Measurements from ENCODE around the gene CYP27B1. TPM values are rescaled to one million over a fixed set of nuclear protein-coding genes. Genes with fewer than 3 reads are reported as not detected.

The CYP27B1 gene
- total RNA-seq, 1 donor from 2014 or later: 4.7 TPM

- TF ChIP-seq CTCF (IDR thresholded peaks at IDR 0.05; ENCODE audit: unreplicated experiment): no peak
- Mint-ChIP-seq H3K4me3 (no peak overlapping the region), H3K36me3 (peaks cover 6% of the 10 kb centered on the region), H3K27ac (no peak overlapping the region), H3K9me3 (no peaks in the 10 kb centered on the region), H3K4me1 (no peaks in the 10 kb centered on the region), H3K27me3 (ENCODE audit: low read depth) (no peaks in the 10 kb centered on the region)
- DNase-seq (ENCODE audit: low spot score in 2 of 2, unreplicated experiment in 2 of 2): no peak
These were observed 46.5 kb upstream of the CYP27B1 start for GRCh38 chr12:57813111-57813970.

GRCh38 chr12:57811028-57811755, 44.3 kb upstream of the CYP27B1 start:
- Mint-ChIP-seq H3K36me3 (peaks cover 14% of the 10 kb centered on the region), H3K9me3 (no peaks in the 10 kb centered on the region), H3K27me3 (ENCODE audit: low read depth) (no peaks in the 10 kb centered on the region), H3K27ac (no peak overlapping the region), H3K4me3 (no peak overlapping the region), H3K4me1 (no peaks in the 10 kb centered on the region)
- DNase-seq (ENCODE audit: low spot score in 2 of 2, unreplicated experiment in 2 of 2): no peak
- no peak for TF ChIP-seq CTCF (IDR thresholded peaks at IDR 0.05; ENCODE audit: unreplicated experiment)

- H3K9me3 Mint-ChIP-seq: no peaks in the 10 kb centered on the region
- DNase-seq (ENCODE audit: low spot score in 2 of 2, unreplicated experiment in 2 of 2): no peak
- no peak overlapping the region for H3K27ac Mint-ChIP-seq
- TF ChIP-seq CTCF (IDR thresholded peaks at IDR 0.05; ENCODE audit: unreplicated experiment): no peak
- peaks cover 16% of the 10 kb centered on the region for H3K36me3 Mint-ChIP-seq
- no peaks in the 10 kb centered on the region for H3K4me1 Mint-ChIP-seq
- H3K27me3 Mint-ChIP-seq (ENCODE audit: low read depth): no peaks in the 10 kb centered on the region
- no peak overlapping the region for H3K4me3 Mint-ChIP-seq
These were observed 43.6 kb upstream of the CYP27B1 start for GRCh38 chr12:57810450-57810849.

GRCh38 chr12:57809425-57809824, 42.5 kb upstream of the CYP27B1 start:
- Mint-ChIP-seq H3K9me3 (no peaks in the 10 kb centered on the region), H3K36me3 (peaks cover 17% of the 10 kb centered on the region), H3K4me1 (no peaks in the 10 kb centered on the region), H3K27ac (no peak overlapping the region), H3K27me3 (ENCODE audit: low read depth) (no peaks in the 10 kb centered on the region), H3K4me3 (no peak overlapping the region)
- no peak for TF ChIP-seq CTCF (IDR thresholded peaks at IDR 0.05; ENCODE audit: unreplicated experiment)
- DNase-seq (ENCODE audit: low spot score in 2 of 2, unreplicated experiment in 2 of 2): no peak

GRCh38 chr12:57808351-57808750, 41.5 kb upstream of the CYP27B1 start:
- no peak overlapping the region for H3K4me3 Mint-ChIP-seq
- H3K9me3 Mint-ChIP-seq: no peaks in the 10 kb centered on the region
- H3K4me1 Mint-ChIP-seq: no peaks in the 10 kb centered on the region
- H3K27me3 Mint-ChIP-seq (ENCODE audit: low read depth): no peaks in the 10 kb centered on the region
- no peak for TF ChIP-seq CTCF (IDR thresholded peaks at IDR 0.05; ENCODE audit: unreplicated experiment)
- DNase-seq (ENCODE audit: low spot score in 2 of 2, unreplicated experiment in 2 of 2): no peak
- no peak overlapping the region for H3K27ac Mint-ChIP-seq
- H3K36me3 Mint-ChIP-seq: peaks cover 17% of the 10 kb centered on the region

All from mesothelial cell of epicardium (in vitro differentiated cells).